UCSD-AML1 (cell line): ENCODE measurements around the gene CCDC13.

Source experiments
- DNase-seq: peaks from one replicate; lab custom pipeline; 2025; ENCODE audit not compliant: unreplicated experiment; lab: John Stamatoyannopoulos, UW

Gene CCDC13

DNA sequence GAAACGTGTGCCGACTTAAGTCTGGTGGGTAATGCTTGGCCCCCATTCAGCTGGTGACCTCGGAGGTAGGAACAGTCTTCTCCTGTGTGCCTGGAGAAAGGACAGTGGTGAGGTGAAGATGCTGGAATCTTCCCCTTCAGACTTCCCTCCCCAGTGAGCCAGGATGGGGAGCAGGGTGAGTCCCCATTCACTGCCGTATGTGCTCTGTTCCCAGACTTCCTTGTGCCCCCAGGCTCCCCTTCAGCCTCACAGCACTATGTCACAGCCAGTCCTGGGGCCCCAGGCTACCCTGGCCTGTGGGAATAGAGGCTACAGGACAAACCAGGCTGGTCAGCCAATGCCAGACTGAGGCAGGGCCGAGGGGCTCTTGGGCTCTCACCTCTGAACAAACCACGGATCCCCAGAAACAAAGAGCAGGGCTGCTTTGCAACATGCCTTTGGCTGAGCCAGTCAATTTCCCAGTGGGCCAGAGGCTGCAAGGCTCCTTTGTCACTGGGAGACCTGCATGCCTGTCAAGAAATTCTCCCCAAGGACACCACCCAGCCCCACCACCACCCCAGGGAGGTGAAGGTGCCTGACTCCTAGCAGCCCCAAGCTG, 38.7 kb downstream of the CCDC13 start:
- DNase-seq = no peak

DNA sequence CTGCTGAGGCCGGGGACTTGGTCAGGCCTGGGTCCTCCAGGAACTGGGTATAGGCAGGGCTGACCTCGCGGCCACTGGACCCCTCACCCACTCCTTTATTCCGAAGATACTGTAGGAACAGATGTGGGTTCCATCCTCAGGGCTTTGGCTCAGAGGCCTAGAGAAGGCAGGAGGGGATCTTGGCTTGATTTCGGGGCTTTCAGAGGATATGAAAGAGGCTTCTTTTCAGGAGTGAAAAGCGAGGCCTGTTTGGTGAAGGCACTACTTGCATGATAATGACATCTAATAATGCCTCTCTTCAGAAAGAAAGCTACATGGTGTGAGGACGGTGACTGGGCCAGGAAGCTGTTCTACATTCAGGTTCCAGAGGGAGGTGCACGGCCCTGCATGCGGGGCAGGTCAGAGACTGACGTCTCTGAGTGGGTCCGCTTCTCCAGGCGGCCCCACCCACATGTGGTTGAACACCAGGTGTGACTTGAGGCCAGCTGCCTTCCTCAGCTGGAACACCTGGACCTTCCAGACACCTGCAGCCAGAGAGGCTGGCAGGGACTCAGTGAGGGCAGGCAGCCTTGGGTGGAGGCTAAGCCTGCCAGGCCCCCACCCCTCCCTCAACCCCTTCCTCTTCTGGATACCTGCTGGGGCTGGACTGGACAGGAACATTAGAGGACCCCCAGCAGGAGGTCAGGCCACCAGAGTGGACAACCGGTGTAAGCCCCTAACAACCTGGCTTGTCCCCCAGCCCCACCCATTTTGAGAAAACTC, 39.4 kb downstream of the CCDC13 start:
- no peak for DNase-seq

DNA sequence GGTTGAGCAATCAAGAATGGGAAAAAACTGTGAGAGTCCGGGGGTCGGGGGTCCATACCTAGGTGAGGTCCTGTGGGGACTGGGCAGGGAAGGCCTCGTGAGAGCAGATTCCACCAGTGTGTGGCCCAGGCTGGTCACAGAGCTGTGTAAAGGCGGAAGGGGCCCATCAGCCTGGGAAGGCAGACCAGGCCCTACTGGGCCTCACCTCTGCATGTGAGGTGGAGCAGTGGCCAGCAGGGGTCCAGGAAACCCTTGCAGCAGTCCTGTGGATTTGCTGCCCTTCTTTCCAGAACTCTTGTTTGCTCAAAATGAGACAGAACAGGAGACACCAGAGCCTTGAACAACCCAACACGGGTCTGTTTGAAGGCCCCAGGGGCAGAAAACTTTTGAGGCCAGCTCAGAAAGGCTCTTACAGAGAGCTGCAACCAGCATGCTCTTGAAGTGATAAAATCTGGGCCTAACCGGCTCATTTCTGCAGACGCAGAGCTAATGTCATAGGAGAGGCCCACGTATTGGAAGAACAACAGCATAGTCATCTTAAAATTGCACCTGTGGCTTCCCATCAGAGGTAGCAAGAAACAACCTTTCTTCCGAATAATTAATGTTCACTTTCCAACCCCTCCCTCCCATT, 40.1 kb downstream of the CCDC13 start:
- no peak for DNase-seq

DNA sequence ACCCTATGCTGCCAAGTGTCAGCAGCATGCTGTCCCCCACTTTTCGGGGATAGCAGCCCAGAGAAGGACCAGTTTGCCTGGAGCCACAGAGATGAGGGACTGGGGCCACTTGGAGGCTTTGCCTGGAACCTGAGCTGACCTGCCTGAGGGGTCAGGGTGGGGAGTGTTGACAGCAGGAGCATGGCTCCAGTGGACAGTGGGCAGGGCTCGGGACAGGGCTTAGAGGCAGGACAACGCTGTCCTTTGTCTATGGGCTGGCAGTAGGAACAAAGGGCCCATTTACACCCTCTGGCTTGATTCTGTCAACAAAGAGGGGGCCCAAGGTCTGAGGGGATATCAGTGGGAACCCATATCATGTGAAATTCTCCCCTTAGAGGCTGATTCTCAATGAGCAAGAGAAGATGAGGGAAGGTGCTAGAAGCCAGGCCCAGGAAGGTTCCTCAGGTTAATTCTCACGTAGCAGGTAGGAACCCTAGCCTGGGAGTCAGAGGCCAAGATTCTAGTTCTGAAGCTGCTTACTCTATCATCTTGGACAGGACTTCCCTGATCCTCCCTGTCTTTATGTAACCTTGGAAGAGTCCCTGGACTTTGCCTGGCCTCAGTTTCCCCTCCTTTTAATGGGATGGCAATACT, 40.7 kb downstream of the CCDC13 start:
- no peak for DNase-seq

DNA sequence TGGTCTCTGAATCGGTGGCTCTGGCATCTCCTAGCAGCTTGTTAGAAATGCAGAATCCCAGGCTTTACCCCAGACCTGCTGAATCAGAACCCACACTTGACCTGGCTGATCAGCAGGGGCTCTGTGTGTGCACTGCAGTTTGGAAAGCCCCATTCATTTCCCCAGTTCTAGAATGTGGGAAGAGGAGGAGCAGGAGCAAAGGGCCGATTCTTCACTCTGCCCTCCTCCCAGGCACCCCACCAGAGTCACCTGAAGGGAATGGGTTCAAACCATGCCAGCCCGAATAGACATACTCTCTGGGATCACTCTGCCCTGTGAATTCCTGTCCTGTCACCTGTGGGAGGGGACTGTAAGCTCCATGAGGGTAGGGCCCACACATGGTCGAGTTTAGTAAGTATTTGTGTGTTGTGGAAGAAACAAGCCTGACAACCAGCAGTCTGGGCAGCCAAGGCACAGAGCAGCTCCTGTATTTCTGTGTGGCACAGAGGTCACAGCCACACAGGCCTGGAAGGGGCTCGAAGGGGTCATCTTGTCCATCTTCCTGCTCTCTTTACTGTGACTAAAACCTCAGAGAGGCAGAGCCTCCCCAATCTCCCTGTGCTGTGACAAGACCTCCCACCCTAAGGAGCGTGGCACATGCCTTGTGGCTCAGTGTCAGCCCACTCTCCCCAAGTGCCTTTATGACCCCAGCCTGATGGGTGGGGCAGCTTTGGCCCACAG, 41.4 kb downstream of the CCDC13 start:
- DNase-seq = no peak

DNA sequence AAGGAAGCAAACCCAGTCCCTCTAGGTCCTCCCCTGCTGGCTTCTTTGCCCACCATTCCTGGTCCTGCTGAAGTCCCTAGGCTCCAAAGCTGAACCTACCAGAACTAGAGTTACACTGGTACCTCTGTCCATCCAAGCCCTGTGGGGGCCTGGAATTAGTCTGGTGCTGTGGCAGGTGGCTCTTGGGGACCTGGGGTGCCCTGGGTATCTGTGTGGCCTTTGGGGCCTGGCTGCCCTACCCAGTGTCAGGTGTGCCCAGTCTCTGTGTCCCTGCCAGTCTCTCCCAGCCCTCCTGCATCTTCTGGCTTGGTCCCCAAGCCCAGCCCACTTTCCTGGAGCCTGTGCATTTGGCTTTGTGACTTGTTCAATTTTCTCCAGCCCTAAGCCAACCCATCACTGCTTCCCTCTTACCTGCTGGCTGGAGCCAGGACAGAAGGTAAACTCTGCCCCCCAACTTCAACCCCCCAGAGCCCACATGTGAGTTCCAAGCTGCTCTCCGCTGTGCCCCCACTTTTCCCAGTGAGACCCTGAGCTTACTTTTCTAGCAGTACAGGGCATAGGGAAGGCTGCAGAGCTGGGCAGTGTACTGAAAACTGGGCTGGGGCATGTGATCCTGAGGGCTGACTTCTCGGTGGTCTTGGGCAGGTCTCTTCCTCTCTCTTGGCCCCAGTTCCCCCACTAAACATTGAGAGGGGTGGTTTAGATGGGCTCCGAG, 42.2 kb downstream of the CCDC13 start:
- no peak for DNase-seq

DNA sequence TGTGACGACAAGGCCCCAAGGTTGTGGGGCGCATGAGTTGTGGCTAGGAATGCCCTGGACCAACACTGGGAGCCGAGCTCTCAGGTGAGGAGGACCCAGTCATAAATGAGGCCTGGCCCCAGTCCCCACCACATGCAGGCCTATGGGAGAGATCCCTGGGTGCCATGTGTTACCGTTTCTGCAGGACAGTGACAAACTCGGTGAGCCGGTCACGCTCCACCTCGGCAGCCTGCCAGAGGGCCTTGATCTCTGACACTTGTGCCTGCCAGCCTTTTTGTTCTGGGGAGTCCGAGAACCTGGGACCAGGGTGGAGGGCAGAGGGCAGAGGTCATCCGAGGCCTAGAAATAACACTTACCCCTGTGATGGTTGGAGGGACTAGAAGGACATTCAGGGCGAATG, 42.8 kb downstream of the CCDC13 start:
- no peak for DNase-seq

DNA sequence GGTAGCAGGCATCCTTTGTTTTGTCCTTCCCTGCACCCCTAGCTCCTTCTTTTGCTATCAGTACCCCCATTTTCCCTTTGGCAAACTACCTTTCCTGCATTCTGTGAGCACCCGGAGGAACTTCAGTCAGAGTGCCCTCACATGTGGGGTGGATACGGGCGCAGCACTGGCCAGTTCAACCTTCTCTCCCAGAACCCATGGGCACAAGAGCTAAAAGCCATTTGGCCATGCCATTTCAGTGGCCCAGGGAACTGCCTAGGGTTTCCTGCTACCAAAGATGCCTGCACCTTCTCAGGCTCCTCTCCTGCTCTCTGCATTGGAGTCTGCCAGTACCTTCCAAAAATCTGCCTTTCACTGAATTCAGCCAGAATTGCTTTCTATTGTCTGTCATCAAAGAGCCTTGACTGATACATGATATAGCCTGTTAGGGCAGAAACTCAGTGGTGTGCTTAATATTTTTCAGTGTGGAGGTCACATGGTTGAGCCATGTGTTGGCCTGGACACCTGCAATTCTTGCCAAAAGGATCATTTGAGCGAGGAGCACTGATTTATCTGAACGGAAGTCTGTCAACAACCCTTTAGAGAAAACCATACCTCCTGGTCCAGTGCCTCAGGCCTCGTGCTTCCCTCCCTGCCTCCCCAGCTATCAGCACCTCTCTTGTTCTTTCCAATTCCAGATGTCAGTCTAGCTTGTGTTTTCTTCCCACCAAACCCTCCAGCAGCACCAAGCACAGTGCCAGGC, 43.5 kb downstream of the CCDC13 start:
- no peak for DNase-seq

DNA sequence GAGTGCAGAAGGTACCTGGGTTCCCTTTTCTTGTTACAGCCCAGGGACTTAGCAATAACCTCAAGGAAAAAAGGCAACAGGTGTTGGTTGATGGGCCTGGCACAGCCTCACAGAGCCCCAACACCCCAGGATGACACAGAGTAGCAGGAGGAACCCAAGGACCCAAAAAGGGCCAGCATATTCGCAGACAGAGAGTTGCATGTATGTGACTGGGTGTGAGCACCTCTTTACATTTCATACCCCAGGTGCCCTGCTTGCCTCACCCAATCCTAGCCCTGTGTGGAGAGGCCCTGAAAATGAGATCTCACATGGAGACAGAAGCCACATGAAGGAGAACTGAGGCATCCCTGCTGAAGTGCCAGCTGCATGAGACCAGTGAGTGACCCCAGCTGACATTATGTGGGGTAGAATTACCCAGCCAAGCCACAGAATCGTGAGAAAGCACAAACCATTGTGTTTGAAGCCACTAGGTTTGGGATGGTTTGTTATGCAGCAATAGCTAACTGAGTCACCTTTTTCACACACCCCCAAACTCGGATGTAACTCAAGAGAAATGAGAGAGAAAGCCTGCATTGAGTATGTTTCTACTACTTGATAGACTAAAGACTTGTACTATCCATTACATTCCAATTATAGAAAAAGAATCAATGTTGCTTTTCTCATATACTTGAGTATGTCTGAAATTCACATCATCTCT, 44.2 kb downstream of the CCDC13 start:
- DNase-seq = no peak

DNA sequence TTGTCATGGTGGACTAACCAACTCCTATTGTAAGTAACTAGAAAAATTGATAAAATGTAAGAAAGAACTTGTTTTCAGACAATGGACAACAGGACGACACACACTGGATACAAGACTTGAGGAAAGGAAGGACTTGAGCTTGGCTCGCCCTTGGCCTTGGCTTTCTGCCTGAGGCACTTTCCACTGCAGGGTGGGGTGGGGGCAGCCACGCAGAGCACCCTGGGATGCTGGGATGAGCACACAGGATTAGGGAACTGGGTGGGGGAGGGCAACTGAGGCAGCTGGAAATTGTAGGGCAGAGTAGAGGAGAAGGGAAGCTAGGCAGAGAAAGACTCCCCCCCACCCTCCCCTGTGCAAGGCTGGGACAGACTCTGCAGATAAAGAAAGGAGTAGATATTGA, 45.0 kb downstream of the CCDC13 start:
- no peak for DNase-seq

DNA sequence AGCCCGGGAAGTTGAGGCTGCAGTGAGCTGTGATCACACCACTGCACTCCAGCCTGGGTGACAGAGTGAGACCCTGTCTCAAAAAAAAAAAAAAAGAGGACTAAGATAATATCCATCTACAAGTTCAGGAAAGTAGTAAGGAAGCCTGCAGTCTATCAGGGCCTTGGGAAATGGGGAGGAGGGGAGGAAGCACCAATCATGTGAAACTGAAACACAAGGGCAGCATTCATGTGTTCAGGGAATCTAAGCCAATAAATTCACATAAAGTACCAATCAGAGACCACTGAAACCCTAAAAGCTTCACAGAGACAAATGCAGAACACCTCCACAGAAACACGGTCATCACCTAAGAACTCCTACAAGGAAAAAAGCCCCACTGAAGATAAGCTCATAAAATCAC, 47.6 kb downstream of the CCDC13 start:
- no peak for DNase-seq

DNA sequence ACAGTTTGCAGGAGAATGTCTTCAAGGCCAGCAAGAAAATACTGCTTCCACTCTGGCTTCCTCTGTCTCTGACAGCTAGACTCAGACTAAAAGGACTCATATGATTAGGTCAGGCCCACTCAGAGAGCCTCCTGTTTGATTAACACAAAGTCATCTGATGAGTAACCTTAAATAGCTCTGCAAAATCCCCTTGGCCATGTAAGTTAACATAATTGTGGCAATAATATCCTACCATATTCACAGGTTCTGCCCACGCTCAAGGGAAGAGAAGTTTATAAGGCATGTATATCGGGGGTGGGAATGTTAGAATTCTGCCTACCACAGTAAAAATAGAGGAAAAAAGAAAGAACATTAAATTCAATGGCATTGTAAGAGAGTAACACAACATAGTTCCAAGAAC, 49.8 kb downstream of the CCDC13 start:
- no peak for DNase-seq
